ENCODE measurements around the gene C1orf174. TPM values are rescaled to one million over a fixed set of nuclear protein-coding genes. Genes with fewer than 3 reads are reported as not detected.

Gene C1orf174
- total RNA-seq, 1 experiment from 2014 or later: 21.1 TPM

- no CpG with 5 or more reads among the region's 15 CpGs for WGBS (ENCODE audit: extremely low coverage, insufficient read length, low lambda C conversion rate)
- Histone ChIP-seq H3K9ac (ENCODE audit: extremely low read depth, insufficient read length, low read length) (no peak overlapping the region), H4K5ac (ENCODE audit: insufficient read length, low read depth, low read length) (no peak overlapping the region), H4K20me1 (ENCODE audit: control insufficient read depth, insufficient read depth, insufficient read length) (no peaks in the 10 kb centered on the region), H3K4me2 (ENCODE audit: insufficient read depth, insufficient read length, low read length) (no peak overlapping the region), H3K27me3 (ENCODE audit: insufficient read depth, low read length) (no peaks in the 10 kb centered on the region), H3K18ac (ENCODE audit: insufficient read length, low read depth, low read length) (no peak overlapping the region), H3K56ac (ENCODE audit: insufficient read length, low read depth, low read length) (no peak overlapping the region), H4K91ac (ENCODE audit: insufficient read length, low read depth, low read length) (no peak overlapping the region), H2AK5ac (ENCODE audit: insufficient read length, low read length) (no peak overlapping the region), H2BK12ac (ENCODE audit: insufficient read length, low read depth, low read length) (no peak overlapping the region), H3K23me2 (ENCODE audit: insufficient read length, low read depth, low read length, poor library complexity, severe bottlenecking) (peaks cover 7% of the 10 kb centered on the region), H3K79me2 (ENCODE audit: insufficient read depth, low read length) (peaks cover 15% of the 10 kb centered on the region; the same call in 1 of the 2 replicates), H3K9me3 (ENCODE audit: control insufficient read depth, low read depth, low read length) (no peaks in the 10 kb centered on the region), H2BK5ac (ENCODE audit: insufficient read length, low read length) (no peak overlapping the region), H3K4me1 (ENCODE audit: insufficient read depth, low read length) (no peaks in the 10 kb centered on the region), H2BK120ac (ENCODE audit: low read depth, low read length, poor library complexity, severe bottlenecking) (no peak overlapping the region), H3K27ac (ENCODE audit: insufficient read length, low read depth, low read length) (no peak overlapping the region), H3K14ac (ENCODE audit: insufficient read depth, low read length) (no peak overlapping the region), H2BK15ac (ENCODE audit: low read depth, low read length) (no peak overlapping the region), H3T11ph (ENCODE audit: low read length) (no peak overlapping the region), H2AFZ (ENCODE audit: low read length) (no peak overlapping the region), H2BK20ac (ENCODE audit: low read depth, low read length, poor library complexity, severe bottlenecking) (no peak overlapping the region), H3K79me1 (ENCODE audit: insufficient read depth, low read depth, low read length, poor library complexity, severe bottlenecking) (peaks cover 5% of the 10 kb centered on the region), H3K23ac (ENCODE audit: insufficient read length, low read depth, low read length) (no peak overlapping the region), H3K4ac (ENCODE audit: low read depth, low read length) (no peak overlapping the region), H4K8ac (replicated peaks; ENCODE audit: insufficient read length, low read depth, low read length) (no peak overlapping the region)
- Mint-ChIP-seq H3K4me1 (peaks cover 33 to 37% of the 10 kb centered on the region in 2 experiments), H3K36me3 (ENCODE audit: insufficient read depth in 1 of 3, low read depth in 3 of 3) (peaks cover 2 to 16% (median 8%) of the 10 kb centered on the region in 3 experiments), H3K27me3 (ENCODE audit: low read depth) (no peaks in the 10 kb centered on the region), H3K4me3 (0 out of 5 replicates have a peak overlapping the region, but pooled peaks of 1 of the 2 experiments have one; percentile 40), H3K27ac (no peak overlapping the region; a peak in 1 of 7 replicates), H3K9me3 (peaks cover 12 to 15% of the 10 kb centered on the region in 2 experiments)
- no peak for TF ChIP-seq CTCF (conservative IDR thresholded peaks at IDR 0.05)
- DNase-seq: no peak
Measured at GRCh38 chr1:3902111-3902511, 2.0 kb upstream of the C1orf174 start.
